Activated CD8-positive, alpha-beta memory T cell treated with anti-CD3 and anti-CD28 coated beads for 1 hour (primary cell): ENCODE measurements around the gene PCDHGC3.

Experiments
- DNase-seq, 2 donors: peaks; one replicate each; pipeline ENCODE4 v3.0.0-alpha.2; 2020; ENCODE audit warnings: low read depth in 1 of 2; ENCODE audit errors: extremely low read depth in 1 of 2

Gene PCDHGC3

DNA sequence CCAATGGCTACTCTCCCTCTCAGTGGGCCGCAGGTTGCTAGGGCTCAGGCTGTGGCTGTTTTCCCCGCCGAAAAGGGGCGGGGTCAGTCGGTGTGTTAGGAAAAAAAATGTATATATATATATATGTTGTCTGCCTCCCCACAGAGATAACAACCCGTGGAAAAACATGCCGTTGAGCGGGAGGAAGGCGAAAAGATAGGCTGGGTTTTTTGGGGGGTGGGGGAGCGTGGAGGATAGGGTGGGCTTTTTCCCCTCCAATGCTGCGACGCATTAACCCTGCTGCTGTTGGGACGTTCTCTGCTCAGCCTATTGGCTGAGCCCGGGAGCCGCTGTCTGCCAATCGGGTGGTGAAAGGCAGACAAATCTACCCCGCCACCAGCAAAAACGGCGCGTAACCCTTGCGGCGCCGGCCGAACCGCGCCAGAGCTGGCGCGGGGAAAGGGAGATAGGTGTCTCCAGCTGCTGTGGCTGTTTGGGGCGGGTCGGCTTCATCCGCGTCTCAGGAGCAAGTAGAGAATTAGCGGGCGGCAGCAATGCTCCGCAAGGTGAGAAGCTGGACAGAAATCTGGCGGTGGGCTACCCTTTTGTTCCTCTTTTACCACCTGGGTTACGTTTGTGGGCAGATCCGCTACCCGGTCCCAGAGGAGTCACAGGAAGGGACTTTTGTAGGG lies 9.0 kb downstream of the PCDHGC3 start, which contains the start of gene PCDHGC4:
Gene PCDHGC4, plus strand, starts transcription at position 390 of the 671 bp plus-strand sequence. Its CDS starts 144 bp downstream, at position 534.
- no peak for DNase-seq

DNA sequence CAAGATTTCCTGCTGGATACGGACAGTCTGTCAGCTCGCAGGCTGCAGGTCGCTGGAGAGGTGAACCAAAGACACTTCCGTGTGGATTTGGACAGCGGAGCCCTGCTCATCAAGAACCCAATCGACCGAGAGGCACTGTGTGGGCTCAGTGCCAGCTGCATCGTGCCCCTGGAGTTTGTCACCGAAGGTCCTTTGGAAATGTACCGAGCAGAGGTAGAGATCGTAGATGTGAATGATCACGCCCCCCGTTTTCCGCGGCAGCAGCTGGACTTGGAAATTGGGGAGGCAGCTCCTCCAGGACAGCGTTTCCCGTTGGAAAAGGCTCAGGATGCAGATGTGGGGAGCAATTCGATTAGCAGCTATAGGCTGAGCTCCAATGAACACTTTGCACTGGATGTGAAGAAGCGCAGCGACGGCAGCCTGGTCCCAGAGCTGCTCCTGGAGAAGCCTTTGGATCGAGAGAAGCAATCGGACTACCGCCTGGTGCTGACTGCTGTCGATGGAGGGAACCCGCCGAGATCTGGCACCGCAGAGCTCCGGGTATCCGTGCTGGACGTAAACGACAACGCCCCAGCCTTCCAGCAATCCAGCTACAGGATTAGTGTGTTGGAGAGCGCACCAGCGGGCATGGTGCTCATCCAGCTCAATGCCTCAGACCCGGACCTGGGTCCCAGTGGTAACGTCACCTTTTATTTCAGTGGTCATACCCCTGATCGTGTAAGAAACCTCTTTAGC lies 9.7 kb downstream of the PCDHGC3 start:
- DNase-seq: no peak

DNA sequence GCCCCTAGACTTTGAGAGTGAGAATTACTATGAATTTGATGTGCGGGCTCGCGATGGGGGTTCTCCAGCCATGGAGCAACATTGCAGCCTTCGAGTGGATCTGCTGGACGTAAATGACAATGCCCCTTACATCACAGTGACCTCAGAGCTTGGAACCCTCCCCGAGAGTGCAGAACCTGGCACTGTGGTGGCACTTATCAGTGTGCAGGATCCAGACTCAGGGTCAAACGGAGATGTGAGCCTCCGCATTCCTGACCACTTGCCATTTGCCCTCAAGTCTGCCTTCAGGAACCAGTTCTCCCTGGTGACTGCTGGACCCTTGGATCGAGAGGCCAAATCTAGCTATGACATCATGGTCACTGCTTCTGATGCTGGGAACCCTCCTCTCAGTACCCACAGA lies 10.3 kb downstream of the PCDHGC3 start:
- DNase-seq: no peak

DNA sequence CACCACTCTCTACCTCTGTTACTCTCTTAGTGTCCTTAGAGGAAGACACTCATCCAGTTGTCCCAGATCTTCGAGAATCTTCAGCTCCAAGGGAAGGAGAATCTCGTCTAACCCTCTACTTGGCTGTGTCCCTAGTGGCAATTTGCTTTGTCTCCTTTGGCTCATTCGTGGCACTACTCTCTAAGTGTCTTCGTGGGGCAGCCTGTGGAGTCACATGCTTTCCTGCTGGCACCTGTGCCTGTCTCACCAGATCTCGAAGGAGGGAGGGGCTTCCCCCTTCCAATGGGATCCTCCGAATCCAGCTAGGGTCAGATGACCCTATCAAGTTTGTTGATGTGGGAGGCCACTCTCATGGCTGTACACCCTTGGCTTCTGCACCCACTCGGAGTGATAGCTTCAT lies 11.4 kb downstream of the PCDHGC3 start:
- no peak for DNase-seq

DNA sequence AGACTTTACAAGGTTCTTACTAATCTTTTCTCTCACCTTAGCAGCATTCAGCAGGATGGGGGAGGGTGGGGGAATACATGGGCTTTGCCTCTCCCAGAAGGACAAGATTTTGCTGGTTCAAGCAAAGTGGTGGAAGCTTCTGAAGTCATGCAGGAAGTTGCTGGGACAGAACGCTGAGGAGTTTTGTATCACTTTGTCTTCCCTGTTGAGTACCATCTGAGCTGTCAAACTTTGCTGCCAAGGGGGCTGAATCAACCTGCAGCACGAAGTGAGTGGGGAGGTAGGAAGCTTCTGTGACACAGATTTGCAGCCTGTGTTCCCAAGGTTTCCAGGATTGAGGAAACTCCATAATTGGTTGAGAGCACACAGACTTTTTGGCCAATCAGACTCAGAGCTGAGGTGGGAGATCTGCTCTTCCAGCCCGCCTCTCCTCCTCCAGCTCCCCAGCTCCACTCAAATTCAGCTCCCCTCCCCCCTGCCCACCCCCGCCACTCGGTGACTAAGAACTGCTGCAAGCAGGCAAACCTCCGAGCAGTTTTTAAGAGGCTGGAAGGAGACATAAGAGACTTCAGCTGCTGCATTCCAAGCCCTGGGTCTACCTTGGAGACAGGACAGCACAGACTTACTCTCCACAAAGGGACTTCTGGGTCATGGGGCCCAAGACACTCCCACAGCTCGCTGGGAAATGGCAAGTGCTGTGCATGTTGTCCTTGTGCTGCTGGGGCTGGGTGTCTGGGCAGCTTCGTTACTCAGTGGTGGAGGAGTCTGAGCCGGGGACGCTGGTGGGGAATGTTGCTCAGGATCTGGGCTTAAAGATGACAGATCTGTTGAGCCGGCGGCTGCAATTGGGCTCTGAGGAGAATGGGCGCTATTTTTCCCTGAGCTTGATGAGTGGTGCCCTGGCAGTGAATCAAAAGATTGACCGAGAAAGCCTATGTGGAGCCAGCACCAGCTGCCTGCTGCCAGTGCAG lies 13.1 kb downstream of the PCDHGC3 start, which contains the start of gene PCDHGC5:
Gene PCDHGC5, plus strand, starts transcription at position 491 of the 971 bp plus-strand sequence. Its CDS starts 160 bp downstream, at position 651.
- no peak for DNase-seq

DNA sequence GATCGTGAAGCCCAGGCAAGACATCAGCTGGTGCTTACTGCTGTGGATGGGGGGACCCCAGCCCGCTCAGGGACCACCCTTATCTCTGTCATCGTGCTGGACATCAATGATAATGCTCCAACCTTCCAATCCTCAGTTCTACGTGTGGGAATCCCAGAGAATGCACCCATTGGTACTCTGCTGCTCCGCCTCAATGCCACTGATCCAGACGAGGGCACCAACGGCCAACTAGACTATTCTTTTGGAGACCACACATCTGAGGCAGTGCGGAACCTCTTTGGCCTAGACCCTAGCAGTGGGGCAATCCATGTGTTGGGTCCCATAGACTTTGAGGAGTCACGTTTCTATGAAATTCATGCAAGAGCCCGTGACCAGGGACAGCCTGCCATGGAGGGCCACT lies 14.1 kb downstream of the PCDHGC3 start:
- DNase-seq: no peak

DNA sequence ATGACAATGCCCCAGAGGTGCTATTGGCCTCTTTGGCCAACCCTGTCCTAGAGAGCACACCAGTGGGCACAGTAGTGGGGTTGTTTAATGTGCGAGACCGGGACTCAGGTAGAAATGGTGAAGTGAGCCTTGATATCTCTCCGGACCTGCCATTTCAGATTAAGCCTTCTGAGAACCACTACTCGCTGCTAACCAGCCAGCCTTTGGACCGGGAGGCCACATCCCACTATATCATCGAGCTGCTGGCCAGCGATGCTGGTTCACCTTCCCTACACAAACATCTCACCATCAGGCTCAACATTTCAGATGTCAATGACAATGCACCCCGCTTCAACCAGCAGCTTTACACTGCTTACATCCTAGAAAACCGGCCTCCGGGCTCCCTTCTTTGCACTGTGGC lies 14.5 kb downstream of the PCDHGC3 start:
- no peak for DNase-seq

DNA sequence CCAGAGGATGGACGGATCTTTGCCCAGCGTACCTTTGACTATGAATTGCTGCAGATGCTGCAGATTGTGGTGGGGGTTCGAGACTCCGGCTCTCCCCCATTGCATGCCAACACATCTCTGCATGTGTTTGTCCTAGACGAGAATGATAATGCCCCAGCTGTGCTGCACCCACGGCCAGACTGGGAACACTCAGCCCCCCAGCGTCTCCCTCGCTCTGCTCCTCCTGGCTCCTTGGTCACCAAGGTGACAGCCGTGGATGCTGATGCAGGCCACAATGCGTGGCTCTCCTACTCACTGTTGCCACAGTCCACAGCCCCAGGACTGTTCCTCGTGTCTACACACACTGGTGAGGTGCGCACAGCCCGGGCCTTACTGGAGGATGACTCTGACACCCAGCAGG lies 15.0 kb downstream of the PCDHGC3 start:
- DNase-seq: no peak

DNA sequence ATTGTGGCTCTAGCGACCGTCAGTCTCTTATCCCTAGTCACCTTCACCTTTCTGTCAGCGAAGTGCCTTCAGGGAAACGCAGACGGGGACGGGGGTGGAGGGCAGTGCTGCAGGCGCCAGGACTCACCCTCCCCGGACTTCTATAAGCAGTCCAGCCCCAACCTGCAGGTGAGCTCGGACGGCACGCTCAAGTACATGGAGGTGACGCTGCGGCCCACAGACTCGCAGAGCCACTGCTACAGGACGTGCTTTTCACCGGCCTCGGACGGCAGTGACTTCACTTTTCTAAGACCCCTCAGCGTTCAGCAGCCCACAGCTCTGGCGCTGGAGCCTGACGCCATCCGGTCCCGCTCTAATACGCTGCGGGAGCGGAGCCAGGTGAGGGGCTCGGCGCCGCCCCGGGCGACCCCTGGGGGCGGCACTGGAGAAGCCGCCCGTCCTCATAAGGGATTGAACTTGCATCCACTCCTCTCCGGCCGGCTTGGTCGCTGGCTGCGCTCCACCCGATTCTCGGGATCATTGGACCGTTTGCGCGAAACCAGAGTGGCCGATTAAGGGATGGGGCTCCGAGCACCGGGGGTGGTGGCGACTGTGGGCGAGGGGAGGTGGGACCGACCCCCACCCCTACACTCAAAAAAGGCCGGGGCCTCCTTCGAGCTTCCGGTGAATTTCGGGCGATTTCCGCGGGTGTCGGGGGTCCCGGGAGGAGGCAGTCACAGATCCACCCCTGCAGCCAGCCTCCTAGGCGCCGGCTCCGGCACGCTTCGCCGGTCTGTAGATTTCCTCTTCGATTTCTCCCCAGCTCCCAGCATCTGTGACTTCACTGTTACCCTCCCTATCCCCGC lies 15.8 kb downstream of the PCDHGC3 start:
- no peak for DNase-seq

DNA sequence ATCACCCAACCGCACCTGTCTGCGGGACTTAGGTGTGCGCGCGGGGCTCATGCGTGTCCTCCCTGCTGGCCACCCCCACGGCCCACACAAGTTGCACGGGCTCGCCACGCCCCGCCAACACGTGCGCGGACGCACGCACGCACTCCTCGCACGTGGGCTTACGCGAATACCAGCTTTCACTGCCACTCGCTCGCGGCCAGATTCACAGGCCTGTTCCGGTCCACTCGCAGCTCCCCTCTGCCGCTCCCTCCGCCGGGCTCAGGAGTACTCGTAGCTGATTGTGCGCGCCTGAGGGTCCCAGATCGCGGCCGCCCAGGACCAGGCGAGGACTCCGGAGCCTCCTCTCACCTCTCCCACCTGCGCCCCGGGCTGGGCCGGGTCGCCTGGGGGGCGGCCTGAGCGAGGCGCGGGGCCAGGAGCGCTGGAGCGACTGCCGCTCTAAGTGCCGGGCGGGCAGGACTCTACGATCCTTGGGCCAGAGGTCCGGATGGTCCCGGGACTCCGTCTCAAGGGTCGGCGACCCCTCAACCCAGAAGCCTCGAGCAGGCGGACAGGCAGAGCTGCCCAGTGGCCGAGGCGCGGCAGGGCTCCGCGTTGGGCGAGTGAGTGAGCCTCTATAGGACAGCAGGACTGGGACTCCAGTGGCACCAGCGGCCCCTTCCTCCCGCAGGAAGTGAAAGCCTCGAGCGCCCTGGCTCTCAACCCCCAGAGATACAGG lies 16.6 kb downstream of the PCDHGC3 start:
- DNase-seq: no peak

DNA sequence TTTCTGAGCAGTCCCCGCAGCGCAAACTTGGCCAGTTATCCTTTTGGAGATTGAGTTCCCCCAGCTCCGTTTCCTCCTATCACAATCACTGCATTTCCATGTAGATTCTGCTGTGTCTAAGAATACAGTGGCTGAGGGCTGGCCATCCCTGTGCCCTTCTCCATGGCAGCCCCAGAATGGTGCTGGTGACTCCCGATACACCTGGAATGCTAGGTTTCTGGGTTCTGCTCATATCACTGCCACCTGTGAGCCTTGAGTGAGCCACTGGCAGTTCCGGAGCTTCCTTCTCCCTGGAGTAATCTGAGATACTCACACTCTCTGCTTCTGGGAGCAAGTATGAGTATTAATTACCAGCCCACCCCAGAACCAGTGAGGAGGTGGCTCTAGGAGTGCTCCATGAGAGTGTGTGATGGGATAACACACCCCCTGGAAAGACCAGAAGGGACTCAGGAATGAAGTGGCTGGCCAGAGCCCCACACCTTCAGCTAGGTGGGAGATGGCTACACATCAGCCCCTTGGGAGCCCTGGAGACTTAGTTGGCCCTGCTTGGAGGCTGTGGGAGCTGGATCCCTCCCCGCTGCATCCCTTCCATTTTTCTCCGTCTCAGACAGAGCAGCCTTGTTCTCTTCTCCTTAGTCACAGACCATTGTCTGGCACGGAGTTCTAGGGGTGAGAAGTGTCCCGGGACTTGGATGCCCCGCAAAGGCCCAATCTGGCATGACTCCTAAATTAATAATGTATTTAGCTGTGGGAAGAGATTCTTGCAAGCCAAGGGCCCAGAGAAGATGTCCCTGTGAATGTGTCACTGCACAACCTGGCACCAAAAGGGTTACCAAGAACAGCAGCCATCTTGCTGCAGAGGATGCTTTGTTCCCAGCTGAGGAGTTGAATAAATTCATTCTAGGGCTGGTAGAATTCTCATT lies 18.0 kb downstream of the PCDHGC3 start:
- no peak for DNase-seq

DNA sequence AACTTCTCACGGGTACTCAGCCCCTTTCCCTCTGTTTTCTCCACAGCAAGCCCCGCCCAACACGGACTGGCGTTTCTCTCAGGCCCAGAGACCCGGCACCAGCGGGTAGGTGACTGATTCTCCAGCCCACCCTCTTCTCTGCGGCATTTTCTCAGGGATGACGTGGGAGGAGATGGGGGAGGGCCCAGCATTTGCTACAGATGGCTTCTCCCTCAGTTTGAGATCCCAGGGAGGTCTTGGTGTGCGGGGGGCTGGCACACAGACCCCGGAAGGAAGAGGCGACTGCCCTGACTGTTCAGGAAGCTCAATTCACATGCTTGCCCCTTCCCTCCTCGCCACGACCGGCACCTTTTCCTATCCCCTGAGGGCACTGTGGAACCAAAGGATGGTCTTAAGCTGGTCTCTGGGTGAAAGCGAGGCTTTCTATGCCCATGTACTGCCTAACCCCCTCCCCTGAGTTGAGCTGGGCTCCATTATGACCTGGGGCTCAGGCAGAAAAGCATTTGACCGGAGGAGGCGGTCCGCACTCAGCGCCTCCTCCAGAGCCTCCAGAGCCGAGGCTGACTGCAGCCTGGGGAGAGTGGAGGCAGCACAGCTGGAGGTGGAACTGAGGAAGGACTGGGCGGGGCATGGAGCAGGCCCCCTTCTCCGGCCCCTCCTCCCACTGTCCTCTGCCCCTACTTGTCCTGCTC lies 19.1 kb downstream of the PCDHGC3 start:
- no peak for DNase-seq

DNA sequence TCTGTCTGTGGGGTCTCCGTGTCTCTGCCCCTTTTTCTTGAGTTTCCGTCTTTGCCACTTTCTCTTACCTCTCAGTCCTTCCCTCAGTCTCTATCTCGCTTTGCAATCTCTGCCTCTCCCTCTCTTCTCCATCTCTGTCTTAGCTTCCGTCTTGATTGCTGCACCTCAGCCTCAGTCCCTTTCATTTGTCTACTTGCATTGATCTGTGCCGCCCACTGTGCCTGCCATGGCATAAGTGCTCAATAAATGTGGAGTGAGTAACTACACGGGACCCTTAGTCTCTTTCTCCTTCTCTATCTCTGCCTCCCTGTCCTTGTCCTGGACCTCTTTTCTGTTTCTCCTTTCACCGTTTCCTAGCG lies 19.7 kb downstream of the PCDHGC3 start:
- DNase-seq: no peak

DNA sequence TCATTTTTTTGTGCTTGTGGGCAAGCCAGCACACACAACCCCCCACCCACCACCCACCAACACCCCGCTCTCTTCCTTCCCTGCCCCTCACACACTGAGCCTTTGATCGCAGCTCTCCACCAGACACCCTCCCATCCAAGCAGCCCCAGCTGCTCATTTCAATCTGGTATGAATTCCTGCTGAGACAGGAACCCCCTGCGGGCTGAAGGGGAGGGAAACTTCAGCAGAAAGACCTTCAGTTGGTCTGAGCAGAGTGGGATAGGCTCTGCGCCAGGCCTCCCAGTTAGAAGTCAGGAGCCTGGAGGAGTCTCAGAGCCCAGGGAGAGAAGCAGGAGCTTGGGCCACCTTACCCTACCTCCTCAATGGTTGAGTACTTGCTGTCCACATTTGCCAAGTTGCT lies 20.3 kb downstream of the PCDHGC3 start:
- DNase-seq: no peak

DNA sequence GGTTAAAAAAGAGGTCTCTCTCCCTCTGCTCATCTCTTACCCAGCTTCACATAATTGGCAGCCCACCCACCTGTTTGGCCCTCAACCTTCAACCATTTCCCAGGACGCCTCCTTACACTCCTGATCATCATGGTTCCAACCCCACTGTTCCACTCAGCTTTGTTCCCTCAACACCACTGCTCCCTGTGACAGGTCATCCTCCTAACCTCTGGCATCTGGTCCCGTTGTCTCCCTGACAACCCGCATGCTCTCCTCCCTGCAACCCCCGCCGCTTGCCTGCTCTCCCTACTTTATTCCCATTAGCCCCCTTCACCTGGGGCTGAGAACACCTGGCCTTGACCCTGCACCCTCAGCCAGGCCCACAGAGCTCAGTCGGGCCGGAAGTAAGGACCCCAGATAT lies 26.0 kb downstream of the PCDHGC3 start:
- DNase-seq: no peak

DNA sequence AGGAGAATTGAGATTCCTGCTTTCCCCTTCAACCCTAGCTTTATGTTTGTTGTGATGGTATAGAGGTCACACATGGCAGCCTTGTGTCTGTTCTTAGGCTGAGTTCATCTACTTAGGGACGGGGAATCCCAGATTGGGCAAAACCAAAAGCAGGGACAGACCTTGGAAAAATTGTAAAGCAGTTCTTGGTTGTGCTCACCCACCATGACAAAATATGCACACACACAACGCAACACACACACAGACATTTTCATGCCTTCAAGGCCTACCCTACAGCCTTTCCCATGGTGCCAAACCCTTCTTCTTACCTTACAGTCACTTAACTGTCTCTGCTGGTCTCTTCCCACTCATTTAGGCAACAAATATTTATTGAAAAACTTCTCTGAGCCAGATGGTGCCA lies 27.9 kb downstream of the PCDHGC3 start:
- no peak for DNase-seq

DNA sequence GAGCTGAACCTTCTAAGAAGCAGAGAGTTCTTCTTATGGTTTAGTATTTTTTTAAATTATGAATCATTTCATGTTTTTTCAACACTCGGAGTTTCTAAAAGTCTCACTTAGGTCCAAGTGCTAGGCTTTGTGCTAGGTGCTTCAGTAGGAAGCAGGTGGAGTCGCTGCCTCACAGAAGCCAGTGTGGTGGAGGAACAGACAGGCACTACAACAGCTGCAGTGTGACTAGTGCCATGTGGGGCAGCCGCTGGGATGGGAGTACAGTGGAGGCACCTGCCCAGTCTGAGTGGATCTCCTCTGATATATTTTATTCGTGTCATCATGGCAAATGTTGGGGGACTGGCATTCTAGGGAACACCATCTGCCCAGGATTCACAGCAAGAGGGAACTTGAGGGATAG lies 28.4 kb downstream of the PCDHGC3 start:
- DNase-seq: no peak
